T-cell (primary cell): ENCODE measurements around the gene KRT35. TPM values are rescaled to one million over a fixed set of nuclear protein-coding genes. Genes with fewer than 3 reads are reported as not detected.

Experiments
- ATAC-seq, 4 experiments: fragments of 200-7000 bp in 3 of 4; fragments of 150-1000 bp in 1 of 4; cut with Tn5 transposase; replicated peaks in 1 of 4; 1 replicate in 3 of 4; 2 replicates in 1 of 4; pipeline ENCODE4 v1.10.0; 2021; ENCODE audit warnings: moderate library complexity in 3 of 4, mild to moderate bottlenecking in 2 of 4, moderate number of reproducible peaks in 1 of 4
- CTCF ChIA-PET, 2 donors: fragments of 300-600 bp; sonication (Branson Sonifier 250); formaldehyde crosslinking; loops; one replicate each; lab custom pipeline; 2022; ENCODE audit warnings: antibody characterized with exemption in 2 of 2; lab: Charles Lee
- POLR2A ChIA-PET, 2 donors: fragments of 300-600 bp; sonication (Branson Sonifier 250); formaldehyde crosslinking; loops; one replicate each; lab custom pipeline; 2022; ENCODE audit warnings: antibody characterized with exemption in 2 of 2; lab: Charles Lee
- DNase-seq, 35 experiments: peaks; one replicate each; pipeline versions ENCODE4 v3.0.0 to v3.0.0-alpha.2; 2013 to 2023
- H3K27ac ChIP-seq: one replicate; pipeline ENCODE4 v1.5.1; 2013; ENCODE audit warnings: low read length
- H3K27me3 ChIP-seq, 2 experiments: replicated peaks in 1 of 2; 1 replicate in 1 of 2; 2 replicates in 1 of 2; pipeline versions ENCODE4 v1.6.1 to v1.7.0; 2013; ENCODE audit warnings: low read length in 1 of 2, mixed read lengths in 1 of 2; ENCODE audit not compliant: control insufficient read depth in 2 of 2, insufficient read depth in 2 of 2; ENCODE audit errors: extremely low read depth in 1 of 2
- H3K36me3 ChIP-seq, 2 donors: 1 replicate in 1 of 2; 2 replicates in 1 of 2; pipeline versions ENCODE4 v1.6.1 to v1.7.0; 2013; ENCODE audit warnings: low read length in 1 of 2; ENCODE audit not compliant: control insufficient read depth in 2 of 2, insufficient read depth in 1 of 2; ENCODE audit errors: extremely low read depth in 1 of 2
- H3K4me1 ChIP-seq, 2 experiments: 1 replicate in 1 of 2; 2 replicates in 1 of 2; pipeline versions ENCODE4 v1.6.1 to v1.7.0; 2013; ENCODE audit warnings: low read length in 2 of 2, mixed read lengths in 1 of 2; ENCODE audit not compliant: insufficient read depth in 2 of 2, control insufficient read depth in 1 of 2; ENCODE audit errors: extremely low read depth in 1 of 2
- H3K4me3 ChIP-seq, 2 donors: 1 replicate in 1 of 2; 2 replicates in 1 of 2; pipeline versions ENCODE4 v1.5.1 to v1.7.0; 2013; ENCODE audit warnings: mild to moderate bottlenecking in 2 of 2, low read length in 1 of 2, moderate library complexity in 1 of 2; ENCODE audit not compliant: control insufficient read depth in 1 of 2; ENCODE audit errors: extremely low read depth in 1 of 2
- H3K9me3 ChIP-seq: 2 replicates; pipeline ENCODE4 v1.7.0; 2013
- H3K27ac Mint-ChIP-seq, 2 donors: one replicate each; pipeline ENCODE4 v1.8.0; 2020 to 2021; ENCODE audit warnings: mild to moderate bottlenecking in 2 of 2, mixed read lengths in 2 of 2
- H3K27me3 Mint-ChIP-seq, 2 donors: one replicate each; pipeline ENCODE4 v1.8.0; 2021 to 2022; ENCODE audit warnings: mixed read lengths in 2 of 2
- H3K36me3 Mint-ChIP-seq: one replicate; pipeline ENCODE4 v1.8.0; 2021; ENCODE audit warnings: mixed read lengths
- H3K4me1 Mint-ChIP-seq, 3 donors: one replicate each; pipeline ENCODE4 v1.8.0; 2020 to 2022; ENCODE audit warnings: mixed read lengths in 3 of 3, mild to moderate bottlenecking in 1 of 3
- H3K4me3 Mint-ChIP-seq, 3 donors: one replicate each; pipeline ENCODE4 v1.8.0; 2020 to 2022; ENCODE audit warnings: mild to moderate bottlenecking in 3 of 3, mixed read lengths in 3 of 3, moderate library complexity in 3 of 3
- H3K9me3 Mint-ChIP-seq, 3 donors: one replicate each; pipeline ENCODE4 v1.8.0; 2020 to 2022; ENCODE audit warnings: mixed read lengths in 3 of 3
- WGBS: methylation state at CpG from one replicate; pipeline ENCODE4 v1.1.5; 2013; ENCODE audit warnings: missing lambda C conversion rate; ENCODE audit not compliant: insufficient coverage; 5-methylcytosine and 5-hydroxymethylcytosine counted together
- total RNA-seq, 35 experiments: library from RNA in 6 of 35; stranded (reverse) in 6 of 35; fragments of 120-200 nt in 1 of 35; gene quantifications; one replicate each; pipeline versions ENCODE4 v1.2.1 to v1.2.4 and lab custom pipeline; 2013 to 2026

Gene KRT35
- total RNA-seq, 5 donors from 2014 or later (not counting 1 experiment from before 2014, with no cell fraction given) = not detected

DNA sequence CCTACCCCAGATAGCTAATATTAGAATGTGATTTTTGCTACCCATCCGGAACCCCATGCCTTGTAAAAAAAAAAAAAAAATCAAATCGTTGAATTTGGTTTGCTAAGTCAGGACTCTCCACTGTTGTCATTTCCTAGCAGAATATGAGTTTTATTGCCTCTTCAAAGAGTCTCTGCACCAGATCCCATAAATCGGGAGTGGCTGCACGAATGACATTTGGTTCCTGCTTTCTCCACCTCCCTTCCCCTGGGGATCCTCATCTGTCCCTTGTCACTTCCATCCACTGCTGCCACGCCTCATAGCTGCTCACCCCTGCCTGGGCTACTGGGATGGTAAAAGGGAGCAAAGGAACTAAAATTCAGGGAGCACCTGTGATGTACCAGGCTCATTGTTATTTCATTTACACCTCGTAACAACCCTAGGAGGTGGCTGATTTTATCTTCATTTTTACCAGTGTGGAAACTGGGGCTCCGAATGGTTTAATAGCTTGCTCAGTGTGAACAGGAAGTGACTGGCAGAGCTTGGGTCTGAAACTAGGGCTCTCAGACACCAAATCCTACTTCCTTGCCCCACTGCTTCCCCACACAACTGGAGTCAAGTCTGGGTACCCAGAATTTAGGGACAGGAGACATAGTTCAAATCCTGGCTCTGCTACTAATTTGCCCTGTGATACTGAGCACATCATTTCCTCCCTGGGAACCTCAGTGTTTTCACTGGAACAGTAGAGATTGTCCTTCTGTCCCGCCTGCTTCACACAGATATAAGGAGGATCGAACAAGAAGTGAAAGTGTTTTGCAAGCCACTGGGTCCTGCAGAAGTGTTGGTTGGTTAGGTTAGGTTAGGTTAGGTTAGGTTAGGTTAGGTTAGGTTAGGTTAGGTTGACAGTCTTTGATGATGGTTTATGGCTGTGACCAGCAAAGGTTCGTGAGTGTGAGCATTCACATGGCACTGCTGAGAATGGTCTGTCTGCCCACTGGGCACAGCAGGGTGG is 9.3 kb upstream of the KRT35 start:
- DNase-seq (no peak), ATAC-seq (peak in 1 of 4 experiments; percentile 27)
- peaks cover 0 to 5% of the 10 kb centered on the region in 2 experiments for H3K4me1 ChIP-seq
- no peaks in the 10 kb centered on the region for H3K27me3 Mint-ChIP-seq
- no peak overlapping the region for H3K4me3 ChIP-seq
- H3K4me1 Mint-ChIP-seq = peaks cover 9 to 18% (median 10%) of the 10 kb centered on the region in 3 donors
- no peak overlapping the region for H3K27ac Mint-ChIP-seq
- H3K27me3 ChIP-seq = peaks cover 0 to 24% of the 10 kb centered on the region in 2 experiments
- ChIA-PET CTCF (interaction anchor here in 1 of 2 donors (0.7 kb wide), 1 partner anchor 310 kb away, joined by 3 read pairs; no protein-coding TSS in a partner anchor), POLR2A (no interaction called here)
- 69% methylated on average over 3 of the region's 10 CpGs for WGBS
- H3K36me3 ChIP-seq = no peaks in the 10 kb centered on the region
- H3K27ac ChIP-seq = no peak overlapping the region
- H3K9me3 Mint-ChIP-seq = no peaks in the 10 kb centered on the region
- no peak overlapping the region for H3K4me3 Mint-ChIP-seq
- H3K9me3 ChIP-seq = no peaks in the 10 kb centered on the region
- H3K36me3 Mint-ChIP-seq = no peaks in the 10 kb centered on the region

DNA sequence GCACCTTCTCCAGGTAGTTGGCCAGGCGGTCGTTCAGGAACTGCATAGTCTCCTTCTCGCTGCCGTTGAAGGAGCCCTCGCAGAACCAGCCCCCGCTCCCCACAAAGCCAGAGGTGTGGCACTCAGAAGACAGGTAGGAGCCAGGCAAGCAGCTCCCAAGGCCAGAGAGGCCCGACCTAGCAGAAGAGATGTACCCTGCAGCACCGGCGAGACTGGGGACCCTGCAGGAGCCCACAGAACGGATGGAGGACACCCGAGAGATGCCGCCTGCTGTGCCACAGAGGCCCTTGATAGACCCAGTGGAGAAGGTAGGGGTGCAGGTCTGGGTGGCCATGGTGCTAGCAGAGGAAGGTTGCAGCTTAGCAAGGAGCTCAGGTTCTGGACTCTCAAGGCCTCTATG is 8.6 kb upstream of the KRT35 start, which contains the start of gene KRT36:
Gene KRT36, minus strand, starts transcription at position 380 of the 400 bp plus-strand sequence. Its CDS starts 46 bp downstream, at position 334.
- no peak within 1 kb of the TSS for H3K4me3 Mint-ChIP-seq
- Histone ChIP-seq H3K4me1 (peaks cover 0 to 5% of the 10 kb centered on the region in 2 experiments), H3K27ac (no peak within 1 kb of the TSS), H3K27me3 (peaks cover 0 to 26% of the 10 kb centered on the region in 2 experiments), H3K36me3 (no peaks in the 10 kb centered on the region), H3K4me3 (no peak within 1 kb of the TSS), H3K9me3 (no peaks in the 10 kb centered on the region)
- DNase-seq (no peak), ATAC-seq (no peak)
- no peaks in the 10 kb centered on the region for H3K9me3 Mint-ChIP-seq
- POLR2A ChIA-PET = no interaction called here
- peaks cover 9 to 18% (median 10%) of the 10 kb centered on the region in 3 donors for H3K4me1 Mint-ChIP-seq
- H3K27me3 Mint-ChIP-seq = no peaks in the 10 kb centered on the region
- CTCF ChIA-PET = no interaction called here
- 86% methylated on average over 12 of the region's 12 CpGs for WGBS
- H3K27ac Mint-ChIP-seq = no peak within 1 kb of the TSS
- H3K36me3 Mint-ChIP-seq = no peaks in the 10 kb centered on the region

DNA sequence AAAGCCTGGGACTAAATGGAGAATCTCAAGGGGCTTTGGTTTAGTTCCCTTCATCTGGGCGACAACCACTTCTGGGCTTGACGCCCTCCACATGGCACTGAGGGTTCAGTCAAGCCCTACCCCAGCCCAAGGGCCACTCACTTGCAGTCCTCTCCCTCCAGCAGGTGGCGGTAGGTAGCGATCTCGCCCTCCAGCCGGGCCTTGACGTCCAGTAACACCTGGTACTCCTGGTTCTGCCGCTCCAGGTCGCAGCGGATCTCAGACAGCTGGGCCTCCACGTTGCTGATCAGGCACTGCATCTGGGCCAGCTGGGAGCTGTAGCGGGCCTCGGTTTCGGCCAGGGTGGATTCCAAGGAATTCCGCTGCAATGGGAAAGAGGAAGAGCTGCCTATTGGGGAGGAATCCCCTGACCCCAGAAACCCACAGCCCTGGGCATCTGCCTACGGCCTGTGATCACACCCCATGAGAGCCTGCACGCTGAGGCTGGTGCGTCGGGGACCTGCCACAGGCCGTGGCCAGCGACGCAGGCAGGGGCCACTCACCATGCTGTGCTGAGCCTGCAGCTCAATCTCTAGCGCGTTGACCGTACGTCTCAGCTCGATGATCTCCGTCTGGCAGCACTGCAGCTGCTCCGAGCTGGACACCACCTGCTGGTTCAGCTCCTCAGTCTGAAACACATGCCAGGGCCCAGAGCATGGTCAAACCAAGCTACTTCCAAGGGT is 6.0 kb upstream of the KRT35 start:
- POLR2A ChIA-PET = no interaction called here

DNA sequence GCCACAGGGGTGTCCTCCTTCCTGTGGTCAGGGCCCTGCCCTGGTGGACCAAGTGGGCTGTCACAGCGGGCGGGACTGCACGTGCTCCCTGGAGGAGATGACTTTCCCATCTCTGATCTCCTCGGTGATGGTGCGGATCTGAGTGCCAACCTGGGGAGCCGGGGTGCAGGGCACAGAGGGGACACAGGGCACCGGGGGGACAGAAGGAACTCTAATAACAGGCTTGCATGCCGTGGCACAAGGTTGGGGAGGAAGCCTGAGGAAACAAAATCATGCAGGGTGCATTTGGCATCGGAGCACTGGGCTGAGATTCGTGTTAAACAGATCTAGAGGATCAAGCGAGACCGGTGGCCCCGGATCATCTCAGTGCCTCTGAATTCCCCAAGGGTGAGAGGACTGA is 5.4 kb upstream of the KRT35 start:
- ChIA-PET CTCF (no interaction called here), POLR2A (no interaction called here)
- Histone ChIP-seq H3K27me3 (peaks cover 0 to 33% of the 10 kb centered on the region in 2 experiments), H3K4me3 (no peak overlapping the region), H3K9me3 (no peaks in the 10 kb centered on the region), H3K4me1 (peaks cover 0 to 5% of the 10 kb centered on the region in 2 experiments), H3K36me3 (no peaks in the 10 kb centered on the region), H3K27ac (no peak overlapping the region)
- no peak for DNase-seq
- Mint-ChIP-seq H3K36me3 (no peaks in the 10 kb centered on the region), H3K4me1 (peaks cover 9 to 12% (median 10%) of the 10 kb centered on the region in 3 donors), H3K27me3 (no peaks in the 10 kb centered on the region), H3K9me3 (no peaks in the 10 kb centered on the region), H3K4me3 (no peak overlapping the region), H3K27ac (no peak overlapping the region)
- ATAC-seq = no peak
- WGBS = 79% methylated on average over 11 of the region's 13 CpGs

More for the DNA sequence above, 6.0 kb upstream of the KRT35 start:
- DNase-seq (peak in 11 of 35 experiments; percentile 6 to 27 (median 14)), ATAC-seq (no peak)
- no peaks in the 10 kb centered on the region for H3K36me3 Mint-ChIP-seq
- CTCF ChIA-PET = no interaction called here
- H3K4me1 ChIP-seq = peaks cover 0 to 5% of the 10 kb centered on the region in 2 experiments
- H3K27ac Mint-ChIP-seq = no peak overlapping the region
- no peaks in the 10 kb centered on the region for H3K36me3 ChIP-seq
- peaks cover 9 to 12% (median 10%) of the 10 kb centered on the region in 3 donors for H3K4me1 Mint-ChIP-seq
- no peak overlapping the region for H3K4me3 Mint-ChIP-seq
- H3K4me3 ChIP-seq = no peak overlapping the region
- WGBS = 61% methylated on average over 24 of the region's 29 CpGs
- H3K27me3 ChIP-seq = peaks cover 0 to 33% of the 10 kb centered on the region in 2 experiments
- no peaks in the 10 kb centered on the region for H3K9me3 ChIP-seq
- H3K9me3 Mint-ChIP-seq = no peaks in the 10 kb centered on the region
- H3K27me3 Mint-ChIP-seq = no peaks in the 10 kb centered on the region
- H3K27ac ChIP-seq = no peak overlapping the region

DNA sequence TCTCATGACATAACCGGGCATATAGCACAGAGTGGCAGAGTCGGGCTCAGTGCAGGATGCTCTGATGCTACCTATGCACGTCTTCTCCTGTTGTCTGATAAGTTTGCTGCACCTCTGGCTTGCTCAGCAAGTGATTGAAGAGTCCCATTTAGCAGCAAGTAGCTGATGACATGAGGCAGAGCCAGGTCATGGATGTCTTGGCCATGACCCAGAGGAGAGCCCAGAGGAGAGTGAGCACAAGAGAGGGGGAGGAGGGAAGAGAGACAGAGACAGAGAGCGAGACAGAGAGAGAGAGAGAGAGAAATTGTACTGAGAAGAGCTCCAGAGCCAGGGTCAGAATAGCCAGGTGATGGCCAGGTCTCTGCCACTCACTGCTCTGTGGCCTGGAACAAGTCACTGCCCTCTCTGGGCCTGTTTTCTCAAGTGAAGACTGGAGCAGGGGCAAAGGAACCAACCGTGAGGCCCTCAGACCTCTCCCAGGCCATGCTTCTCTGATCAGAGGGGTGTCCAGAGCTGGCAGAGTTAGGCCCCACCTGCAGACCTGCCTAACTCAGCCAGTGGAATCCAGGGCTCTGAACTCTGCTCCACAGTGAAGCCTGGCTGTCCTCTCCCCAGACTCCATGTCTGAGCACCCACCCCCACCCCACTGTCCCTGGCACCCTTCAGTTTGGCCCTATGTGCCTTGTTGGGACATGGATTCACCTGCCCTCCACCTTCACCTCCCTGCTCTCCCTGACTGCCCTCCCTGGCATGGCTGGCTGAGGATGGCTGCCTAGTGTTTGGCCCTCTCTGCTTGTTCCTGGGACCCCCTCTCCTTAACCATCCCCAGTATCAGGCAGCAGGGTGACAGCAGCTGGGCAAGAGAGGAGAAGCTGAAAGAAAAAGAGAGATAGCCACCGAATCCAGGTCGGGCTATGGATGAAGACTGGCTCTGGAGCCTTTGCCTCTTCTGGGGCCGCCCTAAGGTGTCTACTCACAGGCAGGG is 4.3 kb upstream of the KRT35 start:
- DNase-seq (no peak), ATAC-seq (no peak)
- Mint-ChIP-seq H3K27ac (no peak overlapping the region), H3K9me3 (no peaks in the 10 kb centered on the region), H3K36me3 (no peaks in the 10 kb centered on the region), H3K4me3 (no peak overlapping the region), H3K27me3 (no peaks in the 10 kb centered on the region), H3K4me1 (peaks cover 3 to 5% (median 3%) of the 10 kb centered on the region in 3 donors)
- Histone ChIP-seq H3K27me3 (peaks cover 0 to 33% of the 10 kb centered on the region in 2 experiments), H3K27ac (no peak overlapping the region), H3K4me3 (no peak overlapping the region), H3K36me3 (no peaks in the 10 kb centered on the region), H3K9me3 (no peaks in the 10 kb centered on the region), H3K4me1 (peaks cover 0 to 5% of the 10 kb centered on the region in 2 experiments)
- CTCF ChIA-PET = no interaction called here
- POLR2A ChIA-PET = no interaction called here
- WGBS = 76% methylated on average over 8 of the region's 8 CpGs
